NCI-H526 (cell line): ENCODE measurements around the gene GSTT2B.
"Not testable (repeated sequence)": the region's sequence is repeated elsewhere in the genome, so short reads cannot be mapped to it uniquely, and the experiment has no call there.

Source experiments
- DNase-seq, 2 experiments: peaks; one replicate each; lab custom pipeline; 2025; lab: John Stamatoyannopoulos, UW

GSTT2B gene, protein sequence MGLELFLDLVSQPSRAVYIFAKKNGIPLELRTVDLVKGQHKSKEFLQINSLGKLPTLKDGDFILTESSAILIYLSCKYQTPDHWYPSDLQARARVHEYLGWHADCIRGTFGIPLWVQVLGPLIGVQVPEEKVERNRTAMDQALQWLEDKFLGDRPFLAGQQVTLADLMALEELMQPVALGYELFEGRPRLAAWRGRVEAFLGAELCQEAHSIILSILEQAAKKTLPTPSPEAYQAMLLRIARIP

DNA sequence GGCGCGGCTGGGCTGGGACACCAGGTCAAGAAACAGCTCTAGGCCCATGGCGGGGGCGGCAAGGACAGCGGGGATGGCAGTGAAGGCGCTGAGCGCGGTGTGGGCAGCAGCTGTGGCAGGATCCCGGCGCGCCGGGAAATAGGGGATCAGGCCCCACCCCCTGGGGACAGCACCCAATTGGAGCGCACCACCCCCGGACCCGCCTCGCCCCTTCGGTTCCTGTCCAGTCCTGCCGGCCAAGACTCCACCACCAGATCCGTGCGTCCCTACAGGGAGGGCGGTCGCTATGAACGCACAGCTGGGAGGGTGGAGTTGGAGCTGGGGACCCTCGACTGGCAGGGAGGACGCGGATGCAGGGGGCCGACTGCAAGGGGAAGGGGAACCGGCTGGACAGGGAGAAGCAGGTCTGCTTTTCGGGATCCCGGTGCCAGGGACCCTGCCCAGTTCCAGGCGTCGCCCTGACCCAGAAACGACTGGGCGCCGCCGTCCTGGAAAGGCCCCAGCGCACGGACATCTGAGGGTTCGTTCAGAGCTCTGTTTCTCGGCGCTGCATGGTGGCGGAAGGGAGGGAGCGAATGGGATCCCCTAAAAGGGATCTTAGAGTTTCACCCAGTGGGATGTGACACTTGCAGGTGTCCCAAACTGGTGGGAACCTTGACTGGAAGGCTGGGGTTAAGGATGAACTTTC lies at the start of gene GSTT2B:
Gene GSTT2B (minus strand): TSS at position 112 of the 688 bp plus-strand sequence. CDS start 64 bp downstream, at position 48.
- DNase-seq: not testable (repeated sequence)

DNA sequence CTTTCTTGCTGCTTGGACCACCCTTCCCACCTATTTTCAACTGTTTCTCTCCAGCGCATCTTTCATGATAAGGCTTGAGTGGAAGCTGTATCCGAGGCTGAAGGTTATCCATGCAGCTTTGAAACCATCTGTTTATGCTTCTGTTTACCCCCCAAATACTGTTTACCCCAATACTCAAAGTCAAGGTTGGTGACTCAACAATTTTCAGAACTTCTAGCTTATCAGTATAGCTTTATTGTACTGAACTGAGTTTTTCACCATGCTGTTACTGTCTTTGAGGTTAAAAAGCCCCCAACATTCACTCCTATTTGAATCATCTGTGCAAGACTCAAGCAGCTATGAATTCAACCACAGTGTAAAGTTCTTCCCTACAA lies 49.0 kb upstream of the GSTT2B start:
- DNase-seq: no peak

DNA sequence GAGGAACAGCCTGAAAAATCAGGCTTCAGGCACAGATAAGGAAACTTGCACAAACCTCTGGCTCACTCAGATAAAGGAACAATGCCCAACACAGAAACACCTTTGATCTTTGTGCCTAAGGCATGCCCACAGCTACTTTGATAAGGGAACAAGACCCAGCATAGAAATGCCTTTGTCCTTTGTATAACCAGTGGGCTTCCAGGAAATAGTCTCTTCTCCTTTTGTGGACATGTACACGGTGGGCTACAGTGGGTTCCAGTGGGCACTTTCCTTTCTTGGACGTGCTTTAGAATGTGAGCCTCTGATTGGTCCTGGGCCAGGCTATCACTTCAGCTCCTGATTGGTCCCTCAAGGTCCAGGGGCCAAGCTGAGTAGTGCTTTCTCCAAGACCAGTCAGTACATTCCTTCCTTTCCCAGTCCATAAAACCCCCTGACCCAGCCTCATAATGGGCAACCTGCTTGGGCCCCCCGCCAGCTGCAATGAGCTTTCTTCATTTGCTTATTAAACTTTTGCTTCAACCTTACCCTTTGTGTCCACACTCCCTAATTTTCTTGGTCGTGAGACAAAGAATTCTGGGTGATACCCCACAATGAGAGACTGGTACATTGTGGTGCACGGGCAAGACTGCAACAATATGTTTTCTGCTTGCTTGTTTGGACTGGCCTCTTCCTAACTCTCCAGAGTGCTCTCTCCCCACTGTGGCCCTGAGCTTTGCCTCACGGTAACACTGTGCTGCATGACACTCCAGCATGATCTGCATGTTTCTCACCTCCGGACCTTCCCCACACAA lies 48.4 kb upstream of the GSTT2B start:
- DNase-seq: no peak

DNA sequence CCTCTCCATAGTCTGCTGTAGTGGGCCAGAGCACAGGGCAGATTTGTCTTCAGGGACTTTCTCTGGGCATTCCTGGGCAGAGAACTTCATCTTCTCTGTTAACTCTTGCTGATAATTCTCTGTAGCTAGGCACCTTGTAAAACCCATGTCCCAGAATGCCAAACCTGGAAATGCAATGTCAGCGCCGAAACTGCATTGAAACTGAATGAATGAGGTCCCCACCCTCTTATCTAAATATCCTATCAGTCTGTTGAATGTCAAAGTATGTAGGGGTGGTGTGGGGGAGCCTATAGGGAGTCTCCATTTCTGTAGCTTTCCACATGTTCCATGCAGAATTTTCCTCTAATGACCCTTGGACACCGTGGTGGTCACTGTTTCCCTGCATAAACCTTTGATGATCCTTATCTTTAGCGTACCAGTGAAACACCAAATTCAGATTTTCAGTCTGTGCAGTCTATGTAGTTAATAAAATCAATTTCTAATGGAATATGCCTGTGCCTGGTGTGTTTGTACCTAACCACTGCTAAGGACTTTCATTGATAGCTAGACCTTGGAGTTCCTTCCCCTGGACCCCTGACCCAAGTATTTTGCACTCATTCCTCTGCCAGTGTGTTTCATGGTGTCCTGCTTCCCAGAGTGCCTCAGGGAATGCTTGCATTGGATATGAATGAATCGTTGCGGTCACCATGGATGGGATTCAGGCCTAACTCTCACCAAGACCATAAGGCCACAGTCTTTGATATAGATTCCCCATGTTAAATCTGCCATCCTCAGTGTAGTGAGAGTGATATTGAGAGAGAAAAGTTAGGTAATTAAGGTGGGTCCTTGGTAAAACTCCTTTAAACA lies 47.6 kb upstream of the GSTT2B start:
- DNase-seq: no peak

DNA sequence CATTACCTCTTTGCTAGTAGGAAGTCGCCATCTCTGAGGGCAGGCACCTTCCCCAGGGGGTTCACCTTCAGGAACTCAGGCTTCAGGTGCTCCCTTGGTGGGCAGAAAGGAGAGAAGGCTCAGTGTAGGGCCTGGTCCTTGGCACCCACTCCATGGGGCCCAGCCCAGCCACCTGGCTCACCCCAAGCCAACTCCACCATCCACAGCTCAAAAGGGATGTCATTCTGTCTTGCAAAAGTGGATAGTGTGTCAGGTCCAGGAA lies 47.0 kb upstream of the GSTT2B start:
- no peak for DNase-seq

DNA sequence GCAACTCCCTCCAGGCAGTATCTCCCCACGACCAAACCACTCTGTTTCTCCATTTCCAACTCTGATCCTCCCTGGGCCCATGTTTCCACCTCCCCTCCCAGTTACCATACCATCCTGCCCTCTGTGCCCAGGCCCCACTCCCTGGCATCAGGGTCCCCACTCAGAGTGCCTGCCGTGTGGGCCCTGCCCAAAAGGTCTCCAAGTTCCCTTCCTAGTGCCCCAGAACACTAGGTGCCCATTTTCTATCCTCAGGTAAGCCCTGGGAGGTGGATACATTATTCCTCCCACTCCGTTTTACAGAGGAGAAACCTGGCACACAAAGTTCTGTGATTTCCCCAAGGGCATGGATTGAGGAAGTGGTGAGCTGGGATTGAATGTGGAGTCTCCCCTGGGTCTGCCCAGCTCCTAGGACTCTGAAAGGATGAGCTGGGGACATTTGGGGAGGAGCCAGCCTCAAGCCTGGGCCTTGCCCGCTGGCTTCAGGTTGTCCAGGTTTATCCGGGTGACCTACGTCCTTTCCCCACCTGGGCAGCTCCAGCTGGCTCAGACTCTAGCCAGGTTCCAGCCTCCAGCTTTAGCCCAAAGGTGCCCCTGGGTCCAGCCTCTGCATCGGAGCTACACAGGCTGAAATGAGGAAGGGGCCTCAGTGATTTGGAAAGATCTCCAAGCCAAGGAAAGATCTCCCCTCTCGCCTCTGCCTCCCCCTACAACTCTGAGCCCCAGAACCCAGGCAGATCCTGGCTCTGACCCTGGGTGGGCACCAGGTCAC lies 46.4 kb upstream of the GSTT2B start:
- no peak for DNase-seq

DNA sequence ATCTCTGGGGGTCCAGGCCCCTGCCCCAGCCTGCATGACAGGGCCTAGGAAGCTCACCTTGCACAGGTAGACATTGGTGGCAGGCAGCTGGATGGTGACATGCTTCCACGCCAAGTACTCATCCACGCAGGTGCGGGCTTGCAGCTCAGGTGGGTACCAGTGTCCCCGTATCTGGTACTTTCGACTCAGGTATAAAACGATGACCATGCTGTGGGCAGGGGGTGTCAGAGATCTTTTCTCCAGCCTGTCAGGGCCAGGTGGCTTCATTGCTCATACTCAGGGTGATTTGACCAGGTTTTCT lies 45.9 kb upstream of the GSTT2B start:
- DNase-seq: no peak

DNA sequence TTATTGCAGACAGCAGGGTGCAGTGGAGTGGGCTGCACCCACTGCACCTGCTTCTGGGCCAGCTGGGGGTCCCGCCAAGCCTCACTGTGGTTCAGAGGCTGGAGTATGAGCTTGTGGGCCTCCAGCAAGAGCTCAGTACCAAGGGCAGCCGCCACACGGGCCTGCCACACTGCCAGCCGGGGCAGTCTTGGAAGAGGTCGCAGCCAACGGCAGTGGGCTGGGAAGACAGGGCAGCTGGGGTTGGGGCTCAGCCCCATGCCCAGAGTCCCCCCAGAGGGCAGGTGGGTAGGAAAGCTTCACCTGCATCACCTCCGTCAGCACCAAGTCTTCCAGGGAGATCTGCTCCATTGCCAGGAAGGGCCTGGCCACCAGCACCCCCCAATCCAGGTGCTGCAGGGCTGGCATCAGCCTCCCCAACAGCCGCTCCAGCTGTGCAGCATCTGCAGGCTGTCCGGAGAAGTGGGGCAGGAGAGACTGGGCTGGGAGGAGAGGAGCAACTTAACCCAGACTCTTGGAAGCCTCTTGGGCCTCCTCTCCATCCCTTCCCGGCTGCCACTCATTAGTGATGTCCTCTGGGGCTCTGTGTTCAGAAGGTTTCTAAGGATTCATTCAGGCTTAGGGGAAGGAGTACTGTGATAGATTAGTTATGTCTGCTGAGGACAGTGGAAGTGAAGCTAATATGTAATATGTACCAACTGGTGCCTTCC lies 45.4 kb upstream of the GSTT2B start:
- no peak for DNase-seq

DNA sequence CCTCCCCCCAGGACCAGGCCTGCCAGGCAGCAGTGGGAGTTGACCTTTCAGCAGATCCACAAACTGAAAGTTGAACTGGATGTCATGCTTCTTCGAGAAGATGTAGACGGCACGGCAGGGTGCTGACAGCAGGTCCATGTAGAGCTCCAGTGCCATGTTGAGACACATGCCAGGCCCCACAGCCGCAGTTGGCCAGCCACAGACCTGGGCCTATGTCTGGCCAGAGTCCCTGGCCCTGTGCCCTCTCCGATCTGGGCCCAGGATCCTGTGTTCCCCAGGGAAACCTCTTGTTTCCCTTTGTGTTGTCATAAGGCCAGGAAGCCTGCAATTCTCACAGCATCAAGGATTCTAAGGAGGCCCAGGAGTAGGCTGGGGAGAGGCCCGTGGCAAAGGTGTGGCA lies 44.2 kb upstream of the GSTT2B start, which contains the start of gene GSTT4:
Gene GSTT4 (minus strand): TSS at position 253 of the 400 bp plus-strand sequence. CDS start 97 bp downstream, at position 156.
- DNase-seq: no peak

DNA sequence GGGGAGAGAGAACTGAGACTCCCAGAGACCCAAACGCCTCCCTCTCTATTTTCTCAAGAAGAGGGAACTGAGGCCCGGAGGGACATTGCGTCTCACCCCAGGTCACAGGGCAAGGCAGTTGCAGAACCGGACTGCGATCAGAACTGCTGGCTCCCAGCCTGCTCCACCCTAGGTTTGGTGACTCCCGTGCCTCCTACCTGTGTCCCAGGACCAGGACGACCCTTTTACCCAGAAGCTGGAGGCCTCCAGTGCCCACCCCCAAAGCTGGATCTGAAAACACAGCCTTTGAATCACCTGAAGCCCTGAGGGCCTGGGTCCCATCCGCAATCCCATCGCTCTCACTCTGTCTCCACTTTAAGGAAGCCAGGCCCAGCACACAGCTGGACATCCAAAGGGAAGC lies 42.9 kb upstream of the GSTT2B start:
- no peak for DNase-seq

DNA sequence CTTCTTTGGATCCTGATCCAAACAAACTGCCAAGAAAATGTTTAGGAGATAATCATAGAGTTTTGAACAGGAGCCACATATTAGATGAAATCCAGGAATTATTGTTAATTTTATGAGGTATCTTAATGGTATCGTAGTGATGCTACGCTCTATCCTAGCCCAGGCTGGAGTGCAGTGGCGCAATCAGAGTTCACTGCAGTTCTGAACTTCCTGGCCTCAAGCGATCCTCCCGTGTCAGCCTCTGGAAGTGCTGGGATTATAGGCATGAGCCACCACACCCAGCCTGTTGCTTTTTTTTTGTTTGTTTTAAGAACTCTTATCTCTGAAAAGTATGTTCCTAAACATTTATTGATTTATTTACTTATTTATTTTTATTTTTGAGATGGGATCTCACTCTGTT lies 41.9 kb upstream of the GSTT2B start:
- DNase-seq: no peak

DNA sequence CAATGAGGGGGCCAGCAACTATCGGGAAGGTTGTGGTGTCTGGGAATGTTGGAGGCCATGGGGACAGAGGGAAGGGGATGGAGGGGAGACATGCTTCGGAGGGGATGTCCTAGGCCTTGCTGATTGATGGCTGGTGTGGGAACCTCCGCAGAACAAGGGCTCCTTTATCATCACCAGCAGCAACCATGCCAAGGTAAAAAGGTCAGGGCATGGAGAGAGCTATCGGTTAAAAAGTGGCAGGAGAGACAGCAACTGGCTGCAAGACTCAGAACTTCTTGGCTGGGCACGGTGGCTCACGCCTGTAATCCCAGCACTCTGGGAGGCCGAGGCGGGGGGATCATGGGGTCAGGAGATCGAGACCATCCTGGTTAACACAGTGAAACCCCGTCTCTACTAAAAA lies 41.3 kb upstream of the GSTT2B start:
- DNase-seq: no peak

DNA sequence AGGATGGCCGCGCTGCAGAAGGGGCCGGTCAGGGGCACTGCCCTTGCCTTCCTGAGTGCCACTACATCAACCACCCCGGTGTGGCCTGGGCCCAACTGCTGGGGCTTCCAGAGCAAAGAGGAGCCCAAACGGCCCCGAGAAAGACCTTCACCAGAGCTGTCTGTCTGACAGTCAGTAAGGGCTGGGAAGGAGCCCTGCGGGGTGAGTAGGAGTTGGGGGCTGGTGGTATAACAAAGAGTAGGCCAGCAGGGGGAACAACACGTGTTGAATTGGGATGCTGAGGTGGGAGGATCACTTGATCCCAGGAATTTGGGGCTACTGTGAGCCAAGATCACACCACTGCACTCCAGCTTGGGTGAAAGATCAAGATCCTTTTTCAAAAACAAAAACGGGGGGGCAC lies 40.3 kb upstream of the GSTT2B start:
- no peak for DNase-seq

DNA sequence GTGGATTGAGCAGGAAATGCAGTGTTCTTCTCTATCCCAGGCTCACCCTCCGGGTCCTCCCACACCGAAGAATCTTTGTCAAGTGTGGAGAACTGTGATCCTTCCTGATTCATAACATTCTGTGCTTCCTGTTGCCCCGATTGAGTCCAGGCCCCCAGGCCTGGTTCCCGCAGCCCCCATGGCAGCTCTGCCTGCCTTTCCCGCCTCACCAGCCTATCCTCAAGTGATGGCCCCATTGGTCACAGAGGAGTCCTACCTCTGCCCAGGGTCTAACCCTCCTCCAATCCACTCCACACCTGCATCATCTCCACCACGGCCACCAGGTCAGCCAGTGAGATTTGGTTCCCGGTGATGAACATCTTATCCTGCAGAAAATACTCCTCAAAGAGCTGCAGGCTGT lies 38.8 kb upstream of the GSTT2B start:
- DNase-seq: not testable (repeated sequence)

DNA sequence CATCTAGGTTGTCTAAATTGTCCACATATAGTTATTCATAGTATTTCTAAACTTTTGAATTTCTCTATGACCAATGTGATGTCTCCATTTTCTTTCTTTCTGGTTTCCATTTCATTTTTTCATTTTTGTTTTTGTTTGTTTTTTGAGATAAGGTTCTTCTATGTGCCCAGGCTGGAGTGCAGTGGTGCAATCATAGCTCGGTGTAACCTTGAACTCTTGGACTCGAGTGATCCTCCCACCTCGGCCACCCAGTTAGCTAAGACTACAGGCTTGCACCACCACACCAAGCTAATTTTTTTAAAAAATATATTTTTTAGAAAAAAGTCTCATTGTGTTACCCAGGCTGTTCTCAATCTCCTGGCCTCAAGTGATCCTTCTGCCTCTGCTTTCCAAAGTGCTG lies 36.1 kb upstream of the GSTT2B start:
- no peak for DNase-seq

DNA sequence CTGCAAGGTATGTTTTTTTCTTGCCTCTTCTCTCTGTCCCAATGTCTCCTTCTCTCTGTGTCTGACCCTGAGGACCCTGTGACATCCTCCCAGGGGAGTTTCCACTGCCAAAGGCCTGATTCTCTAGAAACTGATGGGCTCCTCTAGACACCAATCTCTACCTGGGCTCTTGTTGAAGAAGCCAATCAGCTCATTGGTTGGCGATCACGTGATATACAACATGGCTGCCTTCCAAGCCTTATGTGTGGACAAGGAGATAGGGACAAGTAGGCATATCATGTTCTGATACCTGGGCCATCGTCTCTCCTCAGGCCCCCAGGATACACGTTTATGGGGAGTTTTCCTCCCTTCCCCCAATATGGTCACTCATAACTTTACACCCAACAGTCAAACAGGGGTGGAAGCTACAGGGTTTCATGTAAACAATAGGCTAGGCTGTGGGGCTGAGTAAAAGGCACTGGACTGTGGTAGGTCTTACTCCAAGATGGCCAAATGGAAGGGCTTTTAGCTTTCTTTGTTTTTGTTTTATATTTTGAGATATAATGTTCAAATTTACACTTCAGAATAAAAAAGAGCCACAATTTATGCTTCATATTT lies 32.7 kb upstream of the GSTT2B start:
- not testable (repeated sequence) for DNase-seq

DNA sequence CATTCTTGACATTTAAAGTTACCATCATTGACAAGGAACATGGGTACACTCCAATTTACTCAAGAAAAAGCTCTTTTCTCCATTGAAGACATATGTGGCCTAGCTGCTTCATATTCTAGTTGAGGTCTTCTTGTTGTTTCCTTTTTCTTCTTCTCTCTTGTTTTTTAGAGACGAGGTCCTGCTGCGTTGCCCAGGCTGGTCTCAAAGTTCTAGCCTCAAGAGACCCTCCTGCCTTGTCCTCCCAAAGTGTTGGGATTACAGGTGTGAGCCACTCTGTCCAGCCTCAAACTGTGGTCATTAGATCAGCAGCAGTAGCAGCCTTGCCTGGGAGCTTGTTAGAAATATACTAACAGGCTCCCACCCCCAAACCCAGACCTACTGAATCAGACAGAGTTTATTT lies 32.1 kb upstream of the GSTT2B start:
- DNase-seq: not testable (repeated sequence)

DNA sequence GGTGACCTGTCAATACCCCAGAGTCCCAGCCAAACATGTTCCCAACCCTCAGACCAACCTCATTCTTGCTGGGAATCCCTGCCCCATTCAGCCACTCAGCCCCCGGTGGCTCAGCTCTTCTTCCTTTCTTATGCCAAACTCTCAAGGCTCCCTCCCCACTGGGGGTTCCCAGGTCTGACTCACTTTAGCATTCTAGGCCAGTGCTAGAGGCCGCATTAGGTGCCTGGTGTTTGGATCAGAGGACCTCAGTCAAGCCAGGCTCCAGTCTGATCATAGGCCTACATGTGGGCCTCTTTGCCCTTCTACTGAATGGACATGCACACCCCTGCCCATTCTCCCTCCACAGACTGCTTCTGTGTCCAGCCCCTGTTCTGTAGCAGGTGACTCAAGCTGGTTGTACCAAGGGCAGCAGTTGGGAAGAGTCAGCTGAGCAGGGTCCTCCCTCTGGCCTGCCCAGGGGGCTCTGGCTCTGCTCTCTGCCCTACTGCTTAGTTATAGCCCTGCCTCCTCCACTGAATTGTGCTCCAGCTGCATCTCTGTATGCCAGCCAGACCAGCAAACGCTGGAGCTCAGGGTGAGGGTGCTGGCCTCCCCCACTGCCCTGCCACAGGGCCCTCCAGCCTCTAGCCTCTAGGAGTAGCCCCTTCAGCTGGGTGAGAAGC lies 28.7 kb upstream of the GSTT2B start:
- not testable (repeated sequence) for DNase-seq

DNA sequence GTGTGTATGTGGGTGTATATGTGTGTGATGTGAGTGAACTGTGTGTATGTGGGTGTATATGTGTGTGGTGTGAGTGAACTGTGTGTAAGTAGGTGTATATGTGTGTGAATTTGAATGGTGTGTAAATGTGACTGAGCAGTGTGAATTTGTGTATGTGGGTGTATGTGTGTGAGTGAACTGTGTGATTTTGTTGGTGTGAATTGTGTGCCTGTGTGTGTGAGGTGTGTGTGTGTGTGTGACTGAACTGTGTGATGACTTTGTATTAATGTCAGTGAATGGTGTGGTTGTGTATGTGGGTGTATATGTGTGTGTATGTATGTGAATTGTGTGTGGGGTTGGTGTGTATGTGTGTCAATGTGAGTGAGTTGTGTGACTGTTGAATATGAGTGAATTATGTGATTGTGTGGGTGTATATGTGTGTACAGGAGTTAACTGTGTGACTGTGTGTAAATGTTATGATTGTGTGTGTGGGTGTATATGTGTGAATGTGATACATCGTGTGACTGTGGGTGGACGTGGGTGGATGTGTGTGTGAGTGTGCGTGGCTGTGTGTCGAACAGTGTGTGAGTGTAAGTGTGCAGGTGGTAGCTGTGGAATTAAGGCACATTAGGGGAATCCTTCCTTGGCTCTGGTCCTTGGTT lies 25.7 kb upstream of the GSTT2B start:
- DNase-seq: not testable (repeated sequence)

DNA sequence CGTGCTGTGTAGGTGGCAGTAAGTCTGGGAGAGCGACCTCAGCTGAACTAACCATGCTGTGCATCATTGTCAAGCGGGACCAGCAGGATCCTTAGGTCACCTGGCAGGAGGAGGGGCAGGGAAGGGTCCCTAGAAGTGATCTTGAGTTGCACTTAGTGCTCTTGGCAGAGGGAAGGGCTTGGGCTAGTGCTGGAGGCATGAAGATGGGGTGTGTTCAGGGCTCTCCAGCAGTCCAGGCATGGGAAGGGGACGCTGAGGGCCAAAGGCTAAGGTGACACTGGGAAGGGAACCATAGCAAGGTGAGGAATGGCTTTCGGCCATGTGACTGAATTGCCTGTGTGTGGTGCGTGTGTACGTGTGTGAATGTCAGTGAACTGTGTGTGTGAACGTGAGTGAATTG lies 25.1 kb upstream of the GSTT2B start:
- not testable (repeated sequence) for DNase-seq
